B cell (primary cell): Measurements from ENCODE around the gene LMTK3.

ENCODE experiments used
- EZH2 ChIP-seq: IDR thresholded peaks from 2 replicates; pipeline ENCODE4 v1.6.1; 2012; ENCODE audit warnings: borderline replicate concordance, low read depth, mild to moderate bottlenecking, moderate library complexity, low read length; ENCODE audit not compliant: insufficient read depth, poor library complexity, severe bottlenecking
- TF ChIP-seq, protein P1 (sequence below): fragments of 200-600 bp; IDR thresholded peaks from one replicate; pipeline ENCODE4 v1.8.0; 2022; ENCODE audit warnings: antibody characterized with exemption, mild to moderate bottlenecking

DNA sequence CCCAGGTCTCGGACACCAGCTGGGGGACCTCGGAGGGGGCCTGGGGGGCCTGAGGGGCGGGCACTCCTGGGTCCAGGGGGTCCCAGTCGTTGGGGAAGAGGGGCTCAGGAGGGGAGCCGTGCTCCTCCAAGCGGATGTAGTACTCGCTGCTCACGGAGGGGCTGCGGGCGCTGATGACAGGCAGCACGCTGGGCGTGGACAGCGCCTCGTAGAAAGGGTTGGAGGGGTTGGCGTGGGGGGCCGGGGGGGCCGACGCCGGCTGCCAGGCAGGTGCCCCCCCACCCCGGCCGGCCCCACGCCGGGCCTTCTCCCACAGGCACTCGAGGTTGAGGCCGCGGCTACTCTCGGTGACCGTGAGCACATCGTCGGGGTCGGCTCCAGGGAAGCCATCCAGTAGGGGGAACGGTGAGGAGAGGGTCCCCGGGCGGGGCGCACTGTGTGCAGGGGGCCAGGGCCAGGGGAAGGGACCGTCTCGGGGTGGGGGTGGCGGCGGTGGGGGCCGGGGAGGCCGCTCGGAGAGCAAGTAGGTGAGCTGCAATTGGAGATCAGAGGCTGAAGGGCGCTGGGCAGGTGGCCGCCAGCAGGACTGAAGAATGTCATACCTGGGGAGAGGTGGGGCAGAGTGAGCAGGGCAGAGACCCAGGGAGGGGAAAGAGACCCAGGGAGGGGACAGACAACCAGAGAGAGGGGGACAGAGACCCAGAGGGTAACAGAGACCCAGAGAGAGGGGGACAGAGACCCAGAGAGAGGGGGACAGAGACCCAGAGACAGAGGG lies 12.1 kb downstream of the LMTK3 start:
- TF ChIP-seq, protein P1, sequence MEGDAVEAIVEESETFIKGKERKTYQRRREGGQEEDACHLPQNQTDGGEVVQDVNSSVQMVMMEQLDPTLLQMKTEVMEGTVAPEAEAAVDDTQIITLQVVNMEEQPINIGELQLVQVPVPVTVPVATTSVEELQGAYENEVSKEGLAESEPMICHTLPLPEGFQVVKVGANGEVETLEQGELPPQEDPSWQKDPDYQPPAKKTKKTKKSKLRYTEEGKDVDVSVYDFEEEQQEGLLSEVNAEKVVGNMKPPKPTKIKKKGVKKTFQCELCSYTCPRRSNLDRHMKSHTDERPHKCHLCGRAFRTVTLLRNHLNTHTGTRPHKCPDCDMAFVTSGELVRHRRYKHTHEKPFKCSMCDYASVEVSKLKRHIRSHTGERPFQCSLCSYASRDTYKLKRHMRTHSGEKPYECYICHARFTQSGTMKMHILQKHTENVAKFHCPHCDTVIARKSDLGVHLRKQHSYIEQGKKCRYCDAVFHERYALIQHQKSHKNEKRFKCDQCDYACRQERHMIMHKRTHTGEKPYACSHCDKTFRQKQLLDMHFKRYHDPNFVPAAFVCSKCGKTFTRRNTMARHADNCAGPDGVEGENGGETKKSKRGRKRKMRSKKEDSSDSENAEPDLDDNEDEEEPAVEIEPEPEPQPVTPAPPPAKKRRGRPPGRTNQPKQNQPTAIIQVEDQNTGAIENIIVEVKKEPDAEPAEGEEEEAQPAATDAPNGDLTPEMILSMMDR: no peak
- TF ChIP-seq EZH2: no peak
